HG02798 (cell line): ENCODE data around the gene GUK1.
"Not testable (repeated sequence)": the region's sequence is repeated elsewhere in the genome, so short reads cannot be mapped to it uniquely, and the experiment has no call there.

Experiments
- ATAC-seq: cut with Tn5 transposase; IDR thresholded peaks from one replicate; pipeline ENCODE4 v1.9.1; 2021; ENCODE audit warnings: mild to moderate bottlenecking; ENCODE audit not compliant: unreplicated experiment, poor library complexity

The GUK1 gene

DNA sequence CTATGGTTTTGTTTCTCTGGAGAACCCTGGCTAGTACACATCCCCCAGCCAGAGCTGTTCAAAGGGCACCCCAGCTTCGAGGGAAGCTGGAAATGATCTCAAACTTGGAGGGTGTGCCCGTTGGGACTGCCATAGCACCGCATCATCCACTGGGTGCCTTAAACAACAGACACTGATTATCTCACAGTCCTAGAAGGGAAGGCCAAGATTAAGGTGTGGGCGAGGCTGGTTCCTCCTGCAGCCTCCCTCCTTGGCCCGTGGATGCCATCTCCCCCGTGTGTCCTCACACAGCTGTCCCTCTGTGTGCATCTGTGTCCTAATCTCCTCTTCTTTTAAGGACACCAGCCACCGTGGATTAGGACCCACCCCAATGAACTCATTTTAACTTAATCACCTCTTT, 21.3 kb downstream of the GUK1 start:
- ATAC-seq = no peak

DNA sequence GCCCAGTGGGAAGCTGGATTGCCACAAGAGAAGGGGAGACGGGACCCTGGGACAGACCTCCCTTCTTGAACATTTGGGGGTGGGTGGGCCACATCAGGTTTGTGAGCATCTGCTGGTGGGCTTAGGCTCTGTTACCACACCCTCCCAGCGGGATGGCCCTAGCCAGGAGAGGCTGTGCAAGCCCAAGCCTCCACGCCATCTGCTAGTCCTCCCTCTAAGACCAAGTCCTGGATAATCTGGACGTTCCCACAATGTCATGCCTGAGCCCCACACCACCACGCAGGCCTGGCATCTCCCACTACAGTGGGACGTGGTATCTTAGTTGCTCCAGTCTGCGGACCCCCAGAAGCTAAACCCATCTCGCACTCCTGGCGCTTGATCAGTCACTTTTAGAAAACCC, 21.8 kb downstream of the GUK1 start:
- no peak for ATAC-seq

- no peak for ATAC-seq
Measured at GRCh38 chr1:228162286-228163006, 22.4 kb downstream of the GUK1 start.

- no peak for ATAC-seq
Measured at GRCh38 chr1:228163007-228163753, 23.1 kb downstream of the GUK1 start.

DNA sequence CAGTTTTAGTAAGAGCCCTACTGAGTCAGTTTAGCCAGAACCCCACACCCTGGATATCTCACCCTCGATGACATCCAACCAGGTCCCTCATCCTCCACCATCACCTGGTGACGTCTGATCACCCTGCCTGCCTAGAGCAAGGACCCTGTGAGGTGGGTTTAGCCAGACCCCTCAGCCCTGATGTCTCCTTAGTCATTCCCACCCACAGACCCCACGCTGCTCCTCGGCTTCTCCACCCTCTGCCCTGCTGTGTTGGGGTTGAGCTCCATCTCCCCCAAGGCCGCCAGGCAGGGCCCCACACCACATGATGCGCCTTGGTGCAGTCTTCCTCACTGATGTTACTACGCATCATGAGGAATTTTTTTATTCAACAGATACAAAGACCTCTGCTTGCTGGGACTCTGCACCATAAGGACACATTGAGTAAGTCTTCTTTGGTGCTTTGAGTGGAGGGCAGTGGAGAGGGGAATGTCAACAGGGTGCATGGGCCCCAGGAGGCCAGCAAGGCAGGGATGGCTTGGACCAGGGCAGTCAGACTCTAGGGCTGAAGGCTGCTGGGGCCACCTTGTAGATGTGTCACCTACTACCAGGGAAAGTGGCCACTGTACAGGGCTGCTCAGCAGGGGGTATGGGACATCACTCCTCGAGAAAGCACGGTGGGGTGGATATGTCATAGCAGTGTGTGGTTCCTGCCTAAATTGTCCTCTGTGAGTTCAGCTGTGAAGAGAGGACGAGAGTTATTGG, 23.9 kb downstream of the GUK1 start:
- no peak for ATAC-seq

- no peak for ATAC-seq
Measured at GRCh38 chr1:228164561-228165371, 24.7 kb downstream of the GUK1 start.

DNA sequence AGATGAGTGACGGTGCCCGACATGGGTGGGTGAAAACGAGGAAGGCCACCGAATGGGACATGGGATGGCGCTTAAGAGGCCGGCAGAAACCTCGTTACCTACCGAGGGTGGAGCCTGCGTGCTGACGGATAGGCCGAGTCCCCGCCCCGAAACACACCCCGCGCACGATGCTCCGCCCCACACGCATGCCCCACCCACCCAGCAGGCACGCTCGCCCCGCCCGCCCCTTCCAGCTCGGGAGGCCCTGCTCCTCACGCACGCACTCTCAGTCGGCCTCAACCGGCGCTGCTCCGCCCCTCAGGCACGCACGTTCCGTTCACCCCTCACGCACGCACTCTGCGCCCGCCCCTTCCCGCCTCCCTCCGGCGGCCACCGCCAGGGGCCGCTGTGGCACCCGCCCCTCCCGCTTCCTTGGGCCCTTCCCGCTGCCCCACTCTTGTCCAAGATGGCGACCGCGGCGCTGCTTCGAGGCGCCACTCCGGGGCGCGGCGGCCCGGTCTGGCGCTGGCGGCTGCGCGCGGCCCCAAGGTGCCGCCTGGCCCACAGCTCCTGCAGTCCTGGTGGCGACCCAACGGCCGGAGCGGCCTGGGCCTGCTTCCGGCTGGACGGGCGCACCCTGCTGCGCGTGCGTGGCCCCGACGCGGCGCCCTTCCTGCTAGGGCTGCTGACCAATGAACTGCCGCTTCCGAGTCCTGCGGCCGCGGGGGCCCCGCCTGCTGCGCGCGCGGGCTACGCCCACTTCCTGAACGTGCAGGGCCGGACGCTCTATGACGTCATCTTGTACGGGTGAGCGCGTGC, 25.5 kb downstream of the GUK1 start, which contains the start of gene IBA57:
TSS of gene IBA57 (plus strand) at position 433 of the 798 bp plus-strand sequence. CDS start at position 446, 13 bp downstream.
- peak; percentile 84 for ATAC-seq

- peak; percentile 8 for ATAC-seq
Measured at GRCh38 chr1:228166170-228166936, 26.3 kb downstream of the GUK1 start.

DNA sequence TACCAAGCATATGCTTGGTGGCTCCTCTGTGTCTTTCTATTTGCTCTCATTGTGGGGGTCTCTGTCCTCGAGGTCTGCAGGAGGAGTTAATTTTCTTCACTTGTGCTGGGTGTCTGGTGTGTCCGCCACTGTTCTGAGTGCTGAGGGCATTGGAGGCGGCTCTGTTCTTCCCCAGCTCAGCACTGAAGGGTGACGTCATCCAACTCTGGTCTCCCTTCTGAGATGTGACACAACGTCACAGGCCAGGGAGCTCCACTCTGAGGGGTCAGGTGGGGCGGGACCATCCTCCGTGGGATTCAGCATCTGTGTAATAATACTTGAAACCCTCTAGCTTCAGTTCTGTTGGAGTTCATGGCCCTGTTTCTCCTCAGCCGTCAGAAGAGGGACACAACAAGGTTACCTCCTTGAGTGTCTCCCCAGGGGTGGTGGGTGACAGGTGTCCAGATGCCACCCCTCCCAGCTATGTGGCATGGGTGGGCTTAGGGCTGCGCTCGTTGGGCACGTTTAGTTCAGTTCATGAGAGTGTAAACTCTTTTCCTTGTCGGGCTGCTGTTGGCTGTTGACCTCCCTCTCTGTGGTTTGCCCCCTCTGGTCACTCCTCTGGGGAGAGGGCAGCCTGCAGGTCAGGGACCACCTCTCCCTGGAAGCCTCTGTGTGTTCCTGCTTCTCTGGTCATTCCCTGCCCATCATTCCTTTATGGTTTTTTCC, 28.6 kb downstream of the GUK1 start:
- no peak for ATAC-seq

DNA sequence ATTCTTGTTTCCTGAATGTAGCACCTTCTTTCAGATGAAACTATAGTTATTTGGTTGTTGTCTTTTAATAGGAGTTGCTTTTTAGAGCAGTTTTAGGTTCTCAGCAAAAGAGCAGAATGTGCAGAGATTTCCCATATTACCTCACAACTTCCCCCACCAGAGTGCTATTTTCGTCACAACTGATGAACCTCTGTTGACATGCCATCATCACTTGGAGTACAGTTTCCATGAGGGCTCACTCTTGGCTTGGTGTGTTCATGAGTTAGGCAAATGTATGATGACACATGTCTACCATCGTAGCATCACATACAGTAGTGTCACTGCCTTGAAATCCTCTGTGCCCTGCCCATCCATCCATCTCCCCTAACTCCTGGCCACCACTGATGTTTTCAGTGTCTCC, 29.3 kb downstream of the GUK1 start:
- ATAC-seq = no peak

DNA sequence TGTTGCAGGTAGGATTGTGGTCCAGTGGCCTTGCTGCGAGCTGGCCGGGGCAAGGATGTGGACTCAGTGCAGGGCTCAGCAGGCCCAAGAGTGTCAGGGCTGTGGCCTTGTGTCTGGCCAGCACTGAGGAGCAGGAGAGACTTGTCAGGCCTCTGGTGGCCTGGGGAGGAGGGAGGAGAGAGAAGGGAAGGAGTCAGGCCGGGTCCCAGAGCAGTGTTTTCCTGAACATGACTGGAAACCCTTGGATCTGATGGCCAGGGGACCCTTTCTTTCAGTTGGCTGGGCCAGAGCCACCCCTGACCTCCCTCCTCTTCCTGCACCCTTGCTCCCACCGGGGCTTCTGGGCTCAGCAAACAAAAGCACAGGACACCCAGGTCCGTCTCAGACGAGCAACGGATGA, 30.6 kb downstream of the GUK1 start:
- no peak for ATAC-seq

DNA sequence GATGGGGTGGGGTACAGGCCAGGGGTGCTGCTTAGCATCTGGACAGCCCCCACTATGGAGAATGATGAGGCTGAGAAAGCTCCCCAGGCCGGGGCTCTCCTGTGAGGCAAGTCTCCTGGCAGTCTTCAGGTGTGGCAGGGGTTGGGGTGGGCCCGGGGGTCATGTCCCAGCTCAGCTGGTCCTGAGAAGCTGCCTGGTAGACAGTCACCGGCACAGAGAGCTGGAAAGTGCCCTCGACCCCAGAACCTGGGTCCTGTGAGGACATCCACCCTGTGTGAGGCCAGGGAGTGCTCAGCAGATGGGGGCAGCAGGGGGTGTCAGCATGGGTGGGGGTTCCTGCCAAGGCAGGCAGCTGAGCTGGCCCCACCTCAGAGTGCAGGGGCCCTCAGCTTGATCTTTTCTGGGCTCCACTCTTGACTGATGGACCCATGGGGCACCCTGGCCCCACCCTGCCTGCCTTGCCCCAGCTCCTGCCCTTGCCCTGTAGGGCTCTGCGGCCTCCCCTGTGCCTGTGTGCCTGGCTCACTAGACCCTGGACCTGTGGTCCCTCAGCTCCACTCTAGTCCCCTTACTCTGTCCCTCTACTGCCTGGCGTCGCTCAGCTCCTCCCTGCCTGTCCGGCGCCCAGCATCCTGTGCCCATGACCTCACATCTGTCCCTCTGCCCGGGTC, 31.3 kb downstream of the GUK1 start:
- ATAC-seq = no peak

GRCh38 chr1:228172591-228173527, 32.8 kb downstream of the GUK1 start:
- ATAC-seq = no peak

- not testable (repeated sequence) for ATAC-seq
Measured at GRCh38 chr1:228173528-228174481, 33.7 kb downstream of the GUK1 start.
